DOHH2 (cell line): Measurements from ENCODE around the gene ADGRL3.

Experiments used
- H3F3A ChIP-seq: fragments of 200-600 bp; sonication (generic), shearing (Covaris generic); 2 replicates; pipeline ENCODE4 v1.6.0; 2016; ENCODE audit warnings: antibody characterized with exemption, mild to moderate bottlenecking; ENCODE audit not compliant: control insufficient read depth, insufficient read depth
- H3K27ac ChIP-seq: fragments of 200-600 bp; sonication (generic); 2 replicates; pipeline ENCODE4 v1.5.1; 2014; ENCODE audit warnings: low read depth, mild to moderate bottlenecking, low read length, moderate library complexity
- H3K27me3 ChIP-seq: fragments of 200-600 bp; sonication (generic); 2 replicates; pipeline ENCODE4 v1.6.1; 2014; ENCODE audit warnings: mild to moderate bottlenecking, low read length, mixed read lengths; ENCODE audit not compliant: control insufficient read depth
- H3K36me3 ChIP-seq: fragments of 200-600 bp; sonication (generic); 2 replicates; pipeline ENCODE4 v1.6.1; 2014; ENCODE audit warnings: mild to moderate bottlenecking, low read length, moderate library complexity, mixed read lengths; ENCODE audit not compliant: control insufficient read depth
- H3K4me1 ChIP-seq: fragments of 200-600 bp; sonication (generic); 2 replicates; pipeline ENCODE4 v1.6.1; 2014; ENCODE audit warnings: mild to moderate bottlenecking, low read length, mixed read lengths; ENCODE audit not compliant: control insufficient read depth
- H3K4me2 ChIP-seq: fragments of 200-600 bp; sonication (generic); 2 replicates; pipeline ENCODE4 v1.6.0; 2014; ENCODE audit warnings: mild to moderate bottlenecking, low read length, moderate library complexity
- H3K4me3 ChIP-seq: fragments of 200-600 bp; sonication (generic); 2 replicates; pipeline ENCODE4 v1.5.1; 2014; ENCODE audit warnings: mild to moderate bottlenecking, low read length, mixed read lengths
- H3K79me2 ChIP-seq: fragments of 200-600 bp; sonication (generic); 2 replicates; pipeline ENCODE4 v1.6.1; 2014; ENCODE audit warnings: mild to moderate bottlenecking, low read length, mixed read lengths; ENCODE audit not compliant: control insufficient read depth
- H3K9me2 ChIP-seq: fragments of 200-600 bp; sonication (generic); replicated peaks from 2 replicates; pipeline ENCODE4 v1.6.1; 2014; ENCODE audit warnings: mild to moderate bottlenecking, low read length, mixed read lengths; ENCODE audit not compliant: control insufficient read depth
- H3K9me3 ChIP-seq: fragments of 200-600 bp; sonication (generic); 2 replicates; pipeline ENCODE4 v1.6.1; 2014; ENCODE audit warnings: antibody characterized with exemption, low read length, mixed read lengths; ENCODE audit not compliant: control insufficient read depth, insufficient read depth
- H4K20me1 ChIP-seq: fragments of 200-600 bp; sonication (generic); 2 replicates; pipeline ENCODE4 v1.6.0; 2014; ENCODE audit warnings: low read depth, mild to moderate bottlenecking, antibody characterized with exemption, low read length, moderate library complexity; ENCODE audit not compliant: control insufficient read depth, insufficient read depth
- CTCF ChIP-seq: fragments of 200-600 bp; sonication (generic); IDR thresholded peaks from one replicate; pipeline ENCODE4 v1.5.1; 2014; ENCODE audit warnings: antibody characterized with exemption, mild to moderate bottlenecking, low read depth, low read length; ENCODE audit not compliant: poor library complexity, severe bottlenecking
- EZH2phosphoT487 ChIP-seq: fragments of 200-600 bp; sonication (generic); IDR thresholded peaks from 2 replicates; pipeline ENCODE4 v1.6.1; 2017; ENCODE audit warnings: borderline replicate concordance, mild to moderate bottlenecking, antibody characterized with exemption, low read length, moderate library complexity, mixed read lengths

ADGRL3 gene

GRCh38 chr4:61619528-61619927 lies 419.4 kb downstream of the ADGRL3 start:
- H3K4me3 ChIP-seq, result no peak overlapping the region
- no peaks in the 10 kb centered on the region; the same call in 1 of the 2 replicates for H3K9me3 ChIP-seq
- no peaks in the 10 kb centered on the region for H3K4me1 ChIP-seq
- no peaks in the 10 kb centered on the region for H3F3A ChIP-seq
- no peak for TF ChIP-seq CTCF
- no peaks in the 10 kb centered on the region for H3K36me3 ChIP-seq
- H3K27ac ChIP-seq, result no peak overlapping the region
- no peaks in the 10 kb centered on the region for H3K9me2 ChIP-seq
- H3K79me2 ChIP-seq, result no peaks in the 10 kb centered on the region
- no peaks in the 10 kb centered on the region for H3K27me3 ChIP-seq
- H3K4me2 ChIP-seq, result no peak overlapping the region
- H4K20me1 ChIP-seq, result no peaks in the 10 kb centered on the region

DNA sequence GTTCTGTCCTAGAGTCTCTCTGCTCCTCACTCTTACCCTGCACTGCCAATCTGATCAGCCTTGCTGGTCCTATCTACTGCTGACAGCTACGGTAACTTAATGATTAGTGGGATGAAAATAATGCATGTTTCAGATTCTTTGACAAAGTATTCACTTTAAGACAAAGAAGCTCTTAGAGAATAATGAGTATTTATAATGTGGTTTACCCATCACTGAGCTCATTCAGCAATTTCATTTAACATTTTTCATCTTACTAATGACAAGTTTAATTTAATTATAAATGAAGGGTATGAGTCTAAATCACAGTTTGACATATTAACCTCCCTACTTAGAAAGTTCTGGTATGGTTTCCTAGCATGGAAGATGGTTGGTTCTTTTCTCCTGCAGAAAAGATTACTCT lies 428.2 kb downstream of the ADGRL3 start:
- Histone ChIP-seq H4K20me1 (no peaks in the 10 kb centered on the region), H3K4me2 (no peak overlapping the region), H3K27ac (no peak overlapping the region), H3F3A (no peaks in the 10 kb centered on the region), H3K4me3 (no peak overlapping the region), H3K79me2 (no peaks in the 10 kb centered on the region), H3K9me2 (no peaks in the 10 kb centered on the region), H3K27me3 (no peaks in the 10 kb centered on the region), H3K4me1 (no peaks in the 10 kb centered on the region), H3K36me3 (no peaks in the 10 kb centered on the region), H3K9me3 (no peaks in the 10 kb centered on the region)
- no peak for TF ChIP-seq CTCF
- TF ChIP-seq EZH2phosphoT487, result no peak

GRCh38 chr4:61628727-61629126 lies 428.6 kb downstream of the ADGRL3 start:
- no peaks in the 10 kb centered on the region for H3K27me3 ChIP-seq
- H3K4me3 ChIP-seq, result no peak overlapping the region
- TF ChIP-seq CTCF (no peak), EZH2phosphoT487 (no peak)
- H3K4me1 ChIP-seq, result no peaks in the 10 kb centered on the region
- H3K4me2 ChIP-seq, result no peak overlapping the region
- H3K27ac ChIP-seq, result no peak overlapping the region
- H3K9me2 ChIP-seq, result no peaks in the 10 kb centered on the region
- H3F3A ChIP-seq, result no peaks in the 10 kb centered on the region
- no peaks in the 10 kb centered on the region for H4K20me1 ChIP-seq
- H3K36me3 ChIP-seq, result no peaks in the 10 kb centered on the region
- H3K79me2 ChIP-seq, result no peaks in the 10 kb centered on the region
- no peaks in the 10 kb centered on the region for H3K9me3 ChIP-seq

DNA sequence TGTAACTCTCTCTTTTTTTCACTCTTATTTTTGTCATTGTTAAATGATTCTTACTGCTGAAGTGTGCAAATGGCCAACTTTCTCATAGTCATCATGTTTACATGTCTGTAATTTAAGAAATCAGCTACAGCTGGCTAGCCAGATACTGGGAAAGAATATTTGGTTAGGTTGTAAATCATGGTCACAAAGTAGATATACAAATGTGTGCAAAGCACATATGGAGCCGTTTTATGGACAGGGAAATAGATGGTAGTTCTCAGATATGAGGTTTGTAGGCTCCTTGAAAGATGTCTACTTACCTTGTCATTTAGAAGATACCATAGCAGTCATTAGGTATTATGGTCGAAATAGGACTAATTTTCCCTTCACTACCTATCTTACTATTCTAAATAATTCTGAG lies 430.4 kb downstream of the ADGRL3 start:
- H3K27me3 ChIP-seq, result no peaks in the 10 kb centered on the region
- no peaks in the 10 kb centered on the region for H3F3A ChIP-seq
- no peaks in the 10 kb centered on the region for H3K9me2 ChIP-seq
- no peaks in the 10 kb centered on the region for H3K79me2 ChIP-seq
- no peak overlapping the region for H3K27ac ChIP-seq
- no peaks in the 10 kb centered on the region for H3K9me3 ChIP-seq
- H3K4me3 ChIP-seq, result no peak overlapping the region
- TF ChIP-seq EZH2phosphoT487 (no peak), CTCF (no peak)
- no peaks in the 10 kb centered on the region for H4K20me1 ChIP-seq
- no peaks in the 10 kb centered on the region for H3K4me1 ChIP-seq
- H3K36me3 ChIP-seq, result no peaks in the 10 kb centered on the region
- no peak overlapping the region for H3K4me2 ChIP-seq
